Karpas-422 (cell line): Measurements from ENCODE around the gene PHYKPL. TPM values are rescaled to one million over a fixed set of nuclear protein-coding genes. Genes with fewer than 3 reads are reported as not detected.

ENCODE experiments used
- DNase-seq: peaks from one replicate; pipeline ENCODE4 v3.0.0-alpha.2; 2015
- H2AFZ ChIP-seq: fragments of 200-600 bp; sonication (generic); 2 replicates; pipeline ENCODE4 v1.6.1; 2014; ENCODE audit warnings: antibody characterized with exemption, low read length, mixed read lengths
- H3K27ac ChIP-seq: fragments of 200-600 bp; sonication (generic); 2 replicates; pipeline ENCODE4 v1.5.1; 2014; ENCODE audit warnings: mild to moderate bottlenecking, low read length, moderate library complexity
- H3K27me3 ChIP-seq: fragments of 200-600 bp; sonication (generic); 2 replicates; pipeline ENCODE4 v1.6.1; 2014; ENCODE audit warnings: low read length, mixed read lengths
- H3K36me3 ChIP-seq: fragments of 200-600 bp; sonication (generic); 2 replicates; pipeline ENCODE4 v1.6.1; 2014; ENCODE audit warnings: low read length, mixed read lengths; ENCODE audit not compliant: insufficient read depth
- H3K4me1 ChIP-seq: fragments of 200-600 bp; sonication (generic); 2 replicates; pipeline ENCODE4 v1.6.1; 2014; ENCODE audit warnings: mild to moderate bottlenecking, low read length, mixed read lengths
- H3K4me2 ChIP-seq: fragments of 200-600 bp; sonication (generic); 2 replicates; pipeline ENCODE4 v1.6.1; 2014; ENCODE audit warnings: low read length, low read depth, mild to moderate bottlenecking; ENCODE audit not compliant: poor library complexity, severe bottlenecking
- H3K4me3 ChIP-seq: fragments of 200-600 bp; sonication (generic); 2 replicates; pipeline ENCODE4 v1.5.1; 2014; ENCODE audit warnings: mild to moderate bottlenecking, antibody characterized with exemption, low read length, mixed read lengths
- H3K79me2 ChIP-seq: fragments of 200-600 bp; sonication (generic); 2 replicates; pipeline ENCODE4 v1.6.1; 2014; ENCODE audit warnings: mild to moderate bottlenecking, low read length, mixed read lengths
- H3K9ac ChIP-seq: fragments of 200-600 bp; sonication (generic); 2 replicates; pipeline ENCODE4 v1.6.0; 2014; ENCODE audit warnings: low read length
- H3K9me2 ChIP-seq: fragments of 200-600 bp; sonication (generic), shearing (Covaris generic); replicated peaks from 2 replicates; pipeline ENCODE4 v1.6.0; 2014; ENCODE audit warnings: mild to moderate bottlenecking, low read length, moderate library complexity; ENCODE audit not compliant: insufficient read depth
- H3K9me3 ChIP-seq: fragments of 300-700, 200-600 bp; sonication (generic); 2 replicates; pipeline ENCODE4 v1.6.1; 2014; ENCODE audit warnings: low read length, mixed read lengths
- H4K20me1 ChIP-seq: fragments of 200-600 bp; sonication (generic); 2 replicates; pipeline ENCODE4 v1.6.1; 2014; ENCODE audit warnings: mild to moderate bottlenecking, antibody characterized with exemption, low read length, low read depth; ENCODE audit not compliant: insufficient read depth
- total RNA-seq: library from RNA; depleted of rRNA; stranded (reverse); fragments of >200 nt; shearing (Covaris generic); gene quantifications from 2 replicates; pipeline ENCODE4 v1.2.3, GENCODE V29; 2014; ENCODE audit warnings: low replicate concordance

Gene PHYKPL
- total RNA-seq, 1 experiment from 2014 or later, result 116 TPM

DNA sequence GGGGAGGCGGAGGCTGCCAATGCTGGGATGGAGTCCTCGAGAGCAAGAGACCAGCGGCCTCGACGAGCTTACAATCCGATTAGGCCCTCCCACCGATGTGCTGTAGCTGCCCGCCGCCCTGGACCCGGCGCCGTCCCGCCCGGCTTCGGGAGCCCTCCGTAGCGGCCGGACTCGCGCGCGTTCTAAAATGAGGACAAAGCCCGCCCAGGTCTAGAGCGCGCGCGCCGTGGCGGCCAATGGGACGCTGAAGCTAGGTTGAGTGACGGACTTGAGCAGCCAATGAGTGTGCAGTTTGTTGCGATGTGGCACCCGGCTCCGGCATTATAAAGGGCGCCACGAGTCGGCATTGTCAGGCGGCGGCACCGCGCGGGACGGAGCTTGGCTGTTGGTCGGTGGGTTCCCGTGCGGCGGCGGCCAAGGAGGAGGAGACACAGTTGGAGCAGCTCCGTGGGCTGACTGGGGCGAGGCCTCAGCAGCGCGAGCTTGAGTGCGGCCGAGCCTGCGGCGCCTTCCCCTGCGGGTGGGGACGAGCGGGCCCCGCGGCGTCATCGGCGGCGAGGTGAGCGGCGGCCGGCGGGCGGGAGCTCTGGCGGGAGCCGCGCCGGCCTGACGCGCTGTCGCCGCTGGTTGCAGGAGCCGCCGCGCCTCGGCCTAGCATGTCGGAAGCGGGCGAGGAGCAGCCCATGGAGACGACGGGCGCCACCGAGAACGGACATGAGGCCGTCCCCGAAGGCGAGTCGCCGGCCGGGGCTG is 28.2 kb downstream of the PHYKPL start, which contains the start of gene HNRNPAB:
TSS of gene HNRNPAB (plus strand) at position 352 of the 753 bp plus-strand sequence. CDS start at position 657, 305 bp downstream.
- peak; percentile 99 for DNase-seq
- Histone ChIP-seq H3K27ac (peak within 1 kb of the TSS; percentile 84), H2AFZ (peak within 1 kb of the TSS; percentile 39), H4K20me1 (peaks cover 40% of the 10 kb centered on the region), H3K4me3 (peak within 1 kb of the TSS; percentile 76), H3K27me3 (no peaks in the 10 kb centered on the region), H3K36me3 (peaks cover 41% of the 10 kb centered on the region), H3K4me2 (peak within 1 kb of the TSS; percentile 96), H3K9me2 (no peaks in the 10 kb centered on the region), H3K9ac (peak within 1 kb of the TSS; percentile 99), H3K9me3 (no peaks in the 10 kb centered on the region), H3K4me1 (peaks cover 28% of the 10 kb centered on the region), H3K79me2 (peaks cover 50% of the 10 kb centered on the region)

- no peaks in the 10 kb centered on the region for H3K9me2 ChIP-seq
- peak overlapping the region; percentile 76 for H3K4me3 ChIP-seq
- H3K9ac ChIP-seq, result peak overlapping the region; percentile 99
- peaks cover 33% of the 10 kb centered on the region for H4K20me1 ChIP-seq
- peak overlapping the region; percentile 96 for H3K4me2 ChIP-seq
- H3K27me3 ChIP-seq, result no peaks in the 10 kb centered on the region
- H2AFZ ChIP-seq, result peak overlapping the region; percentile 39
- peaks cover 28% of the 10 kb centered on the region for H3K4me1 ChIP-seq
- H3K27ac ChIP-seq, result peak overlapping the region; percentile 50; the same call in 1 of the 2 replicates
- peaks cover 35% of the 10 kb centered on the region for H3K36me3 ChIP-seq
- H3K9me3 ChIP-seq, result no peaks in the 10 kb centered on the region
- DNase-seq, result no peak
- H3K79me2 ChIP-seq, result peaks cover 48% of the 10 kb centered on the region
Observed at GRCh38 chr5:178203670-178204181, 28.9 kb downstream of the PHYKPL start.

GRCh38 chr5:178202541-178202940 is 30.1 kb downstream of the PHYKPL start:
- H3K4me2 ChIP-seq, result no peak overlapping the region
- H2AFZ ChIP-seq, result no peak overlapping the region
- no peaks in the 10 kb centered on the region for H3K9me3 ChIP-seq
- DNase-seq, result no peak
- no peaks in the 10 kb centered on the region for H3K27me3 ChIP-seq
- peaks cover 22% of the 10 kb centered on the region for H4K20me1 ChIP-seq
- H3K79me2 ChIP-seq, result peaks cover 38% of the 10 kb centered on the region
- no peak overlapping the region for H3K9ac ChIP-seq
- no peak overlapping the region for H3K4me3 ChIP-seq
- H3K4me1 ChIP-seq, result peaks cover 23% of the 10 kb centered on the region
- H3K9me2 ChIP-seq, result no peaks in the 10 kb centered on the region
- H3K27ac ChIP-seq, result no peak overlapping the region
- H3K36me3 ChIP-seq, result peaks cover 23% of the 10 kb centered on the region

- Histone ChIP-seq H3K4me3 (no peak overlapping the region), H3K36me3 (peaks cover 16% of the 10 kb centered on the region), H3K4me1 (peaks cover 18% of the 10 kb centered on the region), H3K9ac (no peak overlapping the region), H3K9me3 (no peaks in the 10 kb centered on the region), H3K9me2 (no peaks in the 10 kb centered on the region), H3K79me2 (peaks cover 31% of the 10 kb centered on the region), H3K4me2 (no peak overlapping the region), H3K27ac (no peak overlapping the region), H2AFZ (no peak overlapping the region), H4K20me1 (peaks cover 16% of the 10 kb centered on the region), H3K27me3 (no peaks in the 10 kb centered on the region)
- no peak for DNase-seq
Observed at GRCh38 chr5:178201927-178202235, 30.7 kb downstream of the PHYKPL start.

DNA sequence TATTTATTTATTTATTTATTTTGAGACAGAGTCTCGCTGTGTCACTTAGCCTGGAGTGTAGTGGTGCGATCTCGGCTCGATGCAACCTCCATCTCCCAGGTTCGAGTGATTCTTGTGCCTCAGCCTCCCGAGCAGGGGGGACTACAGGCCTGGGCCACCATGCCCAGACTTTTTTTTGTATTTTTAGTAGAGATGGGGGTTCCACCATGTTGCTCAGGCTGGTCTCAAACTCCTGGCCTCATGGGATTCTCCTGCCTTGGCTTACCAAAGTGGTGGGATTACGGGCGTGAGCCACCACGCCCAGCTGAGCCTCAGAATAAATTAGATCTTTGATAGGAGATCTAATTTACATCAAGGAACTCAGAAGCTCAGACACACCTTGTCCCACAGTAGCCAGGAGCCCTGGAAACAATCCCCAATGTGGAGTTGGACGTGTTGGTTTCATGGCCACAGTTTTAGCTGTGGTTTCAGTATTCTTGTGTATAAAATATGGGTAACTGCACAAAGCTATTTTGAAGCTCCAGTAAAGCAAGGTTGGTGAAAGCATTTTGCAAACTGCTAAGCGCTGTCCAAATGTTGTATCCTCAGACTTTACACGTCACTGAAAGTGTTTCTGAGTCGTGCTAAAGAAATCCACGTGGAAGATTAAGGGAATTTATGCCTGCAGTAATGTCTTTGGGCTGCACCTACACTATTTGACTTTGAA is 31.2 kb downstream of the PHYKPL start:
- H3K79me2 ChIP-seq, result peaks cover 26% of the 10 kb centered on the region
- no peaks in the 10 kb centered on the region for H3K27me3 ChIP-seq
- H3K9ac ChIP-seq, result no peak overlapping the region
- peaks cover 13% of the 10 kb centered on the region for H3K4me1 ChIP-seq
- H3K4me3 ChIP-seq, result no peak overlapping the region
- no peak overlapping the region for H3K4me2 ChIP-seq
- no peak overlapping the region for H3K27ac ChIP-seq
- DNase-seq, result no peak
- H3K9me3 ChIP-seq, result no peaks in the 10 kb centered on the region
- H2AFZ ChIP-seq, result no peak overlapping the region
- peaks cover 11% of the 10 kb centered on the region for H4K20me1 ChIP-seq
- H3K9me2 ChIP-seq, result no peaks in the 10 kb centered on the region
- H3K36me3 ChIP-seq, result peaks cover 11% of the 10 kb centered on the region

DNA sequence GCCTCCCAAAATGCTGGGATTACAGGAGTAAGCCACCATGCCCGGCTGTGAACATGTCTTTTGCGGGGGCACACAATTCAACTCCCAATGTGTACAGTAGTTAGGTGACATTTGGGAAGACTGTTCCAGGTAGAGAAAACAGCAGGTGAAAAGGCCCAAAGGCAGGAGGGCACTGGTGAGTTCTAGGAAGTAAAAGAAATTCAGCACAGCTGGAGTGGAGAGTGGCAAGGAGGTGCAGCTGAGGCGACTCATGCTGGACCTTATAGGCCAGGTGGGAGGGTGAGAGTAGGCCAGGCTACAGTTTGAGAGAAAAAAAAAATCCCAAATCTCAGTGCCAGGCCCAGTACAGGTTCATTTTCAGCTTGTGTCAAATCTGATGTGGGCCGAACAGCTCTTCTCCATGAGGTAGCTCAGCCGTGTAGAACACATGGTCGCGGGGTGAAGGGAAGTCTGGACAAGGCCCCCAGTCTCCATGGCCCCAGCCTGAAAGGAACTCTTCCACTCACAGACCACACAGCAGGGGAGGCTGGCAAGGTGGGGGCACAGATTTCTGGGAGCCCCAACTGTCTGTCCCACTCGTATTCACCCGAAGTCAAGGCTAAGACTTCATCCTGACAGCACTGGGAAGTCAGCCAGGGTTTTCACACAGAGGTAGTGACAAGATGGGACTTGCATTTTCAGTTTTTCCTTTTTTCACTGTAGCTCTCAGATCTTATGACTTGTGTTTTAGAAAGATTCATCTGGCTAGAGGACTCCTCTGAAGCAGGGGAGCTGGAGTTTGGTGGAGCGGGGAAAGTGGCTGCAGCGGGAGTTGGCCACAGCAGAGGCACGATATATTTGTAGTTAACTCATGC is 32.8 kb downstream of the PHYKPL start:
- no peaks in the 10 kb centered on the region for H3K9me2 ChIP-seq
- H3K9ac ChIP-seq, result no peak overlapping the region
- H3K27ac ChIP-seq, result no peak overlapping the region
- H3K27me3 ChIP-seq, result no peaks in the 10 kb centered on the region
- no peak overlapping the region for H3K4me2 ChIP-seq
- no peaks in the 10 kb centered on the region; the same call in 1 of the 2 replicates for H4K20me1 ChIP-seq
- peaks cover 11% of the 10 kb centered on the region for H3K79me2 ChIP-seq
- no peak for DNase-seq
- no peak overlapping the region for H2AFZ ChIP-seq
- H3K4me3 ChIP-seq, result no peak overlapping the region
- H3K36me3 ChIP-seq, result no peaks in the 10 kb centered on the region
- no peaks in the 10 kb centered on the region for H3K9me3 ChIP-seq
- H3K4me1 ChIP-seq, result peaks cover 4% of the 10 kb centered on the region

GRCh38 chr5:178198706-178199105 is 33.9 kb downstream of the PHYKPL start:
- H3K4me2 ChIP-seq, result no peak overlapping the region
- no peak overlapping the region for H3K4me3 ChIP-seq
- no peaks in the 10 kb centered on the region for H3K9me3 ChIP-seq
- H3K9ac ChIP-seq, result no peak overlapping the region
- H4K20me1 ChIP-seq, result no peaks in the 10 kb centered on the region
- no peaks in the 10 kb centered on the region for H3K36me3 ChIP-seq
- peaks cover 2% of the 10 kb centered on the region for H3K4me1 ChIP-seq
- H3K9me2 ChIP-seq, result no peaks in the 10 kb centered on the region
- no peaks in the 10 kb centered on the region for H3K27me3 ChIP-seq
- peaks cover 1% of the 10 kb centered on the region; the same call in 1 of the 2 replicates for H3K79me2 ChIP-seq
- H2AFZ ChIP-seq, result no peak overlapping the region
- DNase-seq, result no peak
- no peak overlapping the region for H3K27ac ChIP-seq
